PC-3 (cell line): ENCODE measurements around the gene NTNG1.
A peak's percentile ranks its signal among the peaks of the same experiment; 100 is the strongest.

Source experiments
- EZH2 ChIP-seq: fragments of 300-600 bp; sonication (generic); IDR thresholded peaks from one replicate; pipeline ENCODE4 v1.6.1; 2017; ENCODE audit warnings: antibody characterized with exemption, mild to moderate bottlenecking, low read length; ENCODE audit not compliant: unreplicated experiment
- TF ChIP-seq, protein P1 (sequence below): fragments of 300-600 bp; sonication (generic); conservative IDR thresholded peaks from 2 replicates; pipeline ENCODE4 v1.5.1; 2017; ENCODE audit warnings: antibody characterized with exemption, low read depth, mild to moderate bottlenecking, low read length

DNA sequence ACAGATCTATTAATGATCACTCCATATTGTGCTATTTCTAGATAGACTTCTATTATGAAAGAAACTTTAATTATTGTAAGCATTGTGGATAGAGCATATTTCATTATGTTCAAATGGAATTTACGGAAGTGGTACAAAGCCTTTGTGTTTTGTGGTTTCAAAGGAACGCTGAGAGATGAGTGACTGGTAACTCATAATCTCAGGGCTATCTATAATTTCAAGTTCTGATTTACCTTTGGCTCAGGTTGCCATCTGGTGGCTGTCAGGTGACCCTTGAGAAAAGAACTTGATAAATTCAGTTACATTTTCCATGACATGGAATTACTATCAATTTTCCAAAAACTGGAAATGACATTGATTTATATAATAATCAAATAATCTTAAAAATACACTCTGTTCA lies 12.2 kb downstream of the NTNG1 start:
- TF ChIP-seq, protein P1, sequence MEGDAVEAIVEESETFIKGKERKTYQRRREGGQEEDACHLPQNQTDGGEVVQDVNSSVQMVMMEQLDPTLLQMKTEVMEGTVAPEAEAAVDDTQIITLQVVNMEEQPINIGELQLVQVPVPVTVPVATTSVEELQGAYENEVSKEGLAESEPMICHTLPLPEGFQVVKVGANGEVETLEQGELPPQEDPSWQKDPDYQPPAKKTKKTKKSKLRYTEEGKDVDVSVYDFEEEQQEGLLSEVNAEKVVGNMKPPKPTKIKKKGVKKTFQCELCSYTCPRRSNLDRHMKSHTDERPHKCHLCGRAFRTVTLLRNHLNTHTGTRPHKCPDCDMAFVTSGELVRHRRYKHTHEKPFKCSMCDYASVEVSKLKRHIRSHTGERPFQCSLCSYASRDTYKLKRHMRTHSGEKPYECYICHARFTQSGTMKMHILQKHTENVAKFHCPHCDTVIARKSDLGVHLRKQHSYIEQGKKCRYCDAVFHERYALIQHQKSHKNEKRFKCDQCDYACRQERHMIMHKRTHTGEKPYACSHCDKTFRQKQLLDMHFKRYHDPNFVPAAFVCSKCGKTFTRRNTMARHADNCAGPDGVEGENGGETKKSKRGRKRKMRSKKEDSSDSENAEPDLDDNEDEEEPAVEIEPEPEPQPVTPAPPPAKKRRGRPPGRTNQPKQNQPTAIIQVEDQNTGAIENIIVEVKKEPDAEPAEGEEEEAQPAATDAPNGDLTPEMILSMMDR, result peak; percentile 76
- TF ChIP-seq EZH2, result no peak
